OCI-M2 (cell line): ENCODE data around the gene MYLK.

Experiments used
- DNase-seq: peaks from one replicate; lab custom pipeline; 2025; ENCODE audit not compliant: unreplicated experiment; lab: John Stamatoyannopoulos, UW

The MYLK gene

GRCh38 chr3:123653221-123653682 is 230.9 kb downstream of the MYLK start:
- DNase-seq = no peak

GRCh38 chr3:123652342-123652984 is 231.7 kb downstream of the MYLK start:
- no peak for DNase-seq

- DNase-seq = no peak
Observed at GRCh38 chr3:123651449-123652341, 232.4 kb downstream of the MYLK start.

- DNase-seq = no peak
Observed at GRCh38 chr3:123650101-123650500, 234.0 kb downstream of the MYLK start.

- DNase-seq = no peak
Observed at GRCh38 chr3:123648696-123649405, 235.3 kb downstream of the MYLK start.

GRCh38 chr3:123644358-123644757 is 239.8 kb downstream of the MYLK start:
- DNase-seq = no peak

GRCh38 chr3:123642957-123643330 is 241.2 kb downstream of the MYLK start:
- DNase-seq = no peak

- peak; percentile 19 for DNase-seq
Observed at GRCh38 chr3:123642182-123642956, 241.8 kb downstream of the MYLK start.

- DNase-seq = no peak
Observed at GRCh38 chr3:123641505-123641904, 242.6 kb downstream of the MYLK start.

- no peak for DNase-seq
Observed at GRCh38 chr3:123640740-123641462, 243.2 kb downstream of the MYLK start.

GRCh38 chr3:123640311-123640710 is 243.8 kb downstream of the MYLK start:
- DNase-seq = no peak

GRCh38 chr3:123638936-123639689 is 245.0 kb downstream of the MYLK start:
- DNase-seq = no peak

GRCh38 chr3:123637841-123638240 is 246.3 kb downstream of the MYLK start:
- no peak for DNase-seq

- no peak for DNase-seq
Observed at GRCh38 chr3:123637131-123637530, 247.0 kb downstream of the MYLK start.

- DNase-seq = no peak
Observed at GRCh38 chr3:123636431-123636841, 247.7 kb downstream of the MYLK start.

GRCh38 chr3:123635717-123636116 is 248.4 kb downstream of the MYLK start:
- DNase-seq = no peak

GRCh38 chr3:123635217-123635616 is 248.9 kb downstream of the MYLK start:
- DNase-seq = no peak

GRCh38 chr3:123634149-123635051 is 249.7 kb downstream of the MYLK start:
- DNase-seq = no peak
